A673 (cell line): ENCODE data around the gene SERTM1.

Experiments used
- CTCF ChIP-seq: fragments of 300-800, 200-600 bp; sonication (generic); conservative IDR thresholded peaks from 2 replicates; pipeline ENCODE4 v1.5.1; 2017; ENCODE audit warnings: low read depth, mild to moderate bottlenecking, antibody characterized with exemption, low read length, moderate library complexity, mixed read lengths
- EZH2 ChIP-seq: fragments of 200-600 bp; sonication (generic); IDR thresholded peaks from 2 replicates; pipeline ENCODE4 v1.6.1; 2017; ENCODE audit warnings: borderline replicate concordance, low read depth, mild to moderate bottlenecking, mixed read lengths, antibody characterized with exemption, low read length; ENCODE audit not compliant: poor library complexity, severe bottlenecking

- TF ChIP-seq EZH2 (no peak), CTCF (no peak)
These were observed 9.9 kb downstream of the SERTM1 start for GRCh38 chr13:36683701-36684100.
